K562 (cell line): ENCODE results near the gene CCDC106. TPM values are rescaled to one million over a fixed set of nuclear protein-coding genes. Genes with fewer than 3 reads are reported as not detected.

Experiments
- ATAC-seq: fragments of 200-7000 bp; cut with Tn5 transposase; 3 replicates; pipeline ENCODE4 v1.9.1; 2020; ENCODE audit warnings: moderate library complexity
- BruUV-seq: library from RNA; stranded (reverse); fragments of 400-500 nt; replicated peaks from 2 replicates; lab custom pipeline; 2021; lab: Mats Ljungman, UMichigan
- CTCF ChIA-PET: fragments of 300-600 bp; formaldehyde crosslinking; extraction: SDS; loops from one replicate; lab custom pipeline; 2021; ENCODE audit warnings: low intra/inter-chr PET ratio; lab: Yijun Ruan, JAX
- POLR2A ChIA-PET: fragments of 300-600, 350-650 bp; sonication (Branson Sonifier 250); formaldehyde crosslinking; extraction: SDS; loops from one replicate; lab custom pipeline; 2021; ENCODE audit warnings: antibody characterized with exemption, inconsistent platforms; lab: Yijun Ruan, JAX
- DNase-seq, 4 experiments: peaks; one replicate each; pipeline versions ENCODE4 v3.0.0 to v3.0.0-alpha.2; 2011 to 2018; ENCODE audit warnings: low spot score in 3 of 4, mixed read lengths in 3 of 4; ENCODE audit errors: extremely low read depth in 1 of 4
- FAIRE-seq: peaks from 2 replicates; lab custom pipeline; 2011; peaks lifted over from hg19 to GRCh38; lab: Jason Lieb, UNC
- H2AFZ ChIP-seq: 2 replicates; pipeline ENCODE4 v1.6.0; 2011; ENCODE audit warnings: low read depth, low read length, control low read depth, inconsistent platforms
- H3K27ac ChIP-seq: fragments of 200-600 bp; 3 replicates; pipeline ENCODE4 v1.8.0; 2011; ENCODE audit warnings: low read depth, mild to moderate bottlenecking, control low read depth, inconsistent platforms, low read length, moderate library complexity, mixed read lengths; ENCODE audit errors: extremely low read depth
- H3K27me3 ChIP-seq, 2 experiments: fragments of 300-600 bp in 1 of 2; 2 replicates in 1 of 2; 3 replicates in 1 of 2; pipeline versions ENCODE4 v1.6.0 to v1.8.0; 2011; ENCODE audit warnings: inconsistent platforms in 2 of 2, low read length in 2 of 2, mild to moderate bottlenecking in 1 of 2, mixed read lengths in 1 of 2, moderate library complexity in 1 of 2; ENCODE audit not compliant: control insufficient read depth in 2 of 2, insufficient read depth in 2 of 2
- H3K36me3 ChIP-seq: fragments of 300-600 bp; 3 replicates; pipeline ENCODE4 v1.8.0; 2011; ENCODE audit warnings: mild to moderate bottlenecking, low read length, inconsistent platforms; ENCODE audit not compliant: control insufficient read depth, insufficient read depth
- H3K4me1 ChIP-seq, 2 experiments: fragments of 200-600 bp in 1 of 2; replicated peaks in 1 of 2; 2 replicates in 1 of 2; 3 replicates in 1 of 2; pipeline versions ENCODE4 v1.5.1 to v1.8.0; 2011; ENCODE audit warnings: inconsistent platforms in 2 of 2, low read length in 2 of 2, mild to moderate bottlenecking in 1 of 2, mixed read lengths in 1 of 2, moderate library complexity in 1 of 2; ENCODE audit not compliant: control insufficient read depth in 2 of 2, insufficient read depth in 2 of 2
- H3K4me2 ChIP-seq: 2 replicates; pipeline ENCODE4 v1.6.1; 2011; ENCODE audit warnings: low read length, control low read depth, inconsistent platforms, mixed read lengths; ENCODE audit not compliant: insufficient read depth
- H3K4me3 ChIP-seq: fragments of 200-600 bp; sonication (generic), shearing (Covaris generic); 2 replicates; pipeline ENCODE4 v1.5.1; 2016; ENCODE audit warnings: control low read depth, inconsistent platforms
- H3K79me2 ChIP-seq: fragments of 200-600 bp; 3 replicates; pipeline ENCODE4 v1.8.0; 2011; ENCODE audit warnings: low read length, inconsistent platforms; ENCODE audit not compliant: control insufficient read depth, insufficient read depth
- H3K9ac ChIP-seq, 2 experiments: 2 replicates each; pipeline versions ENCODE4 v1.6.0 to v1.6.1; 2011; ENCODE audit warnings: low read depth in 2 of 2, low read length in 2 of 2, control low read depth in 1 of 2, inconsistent platforms in 1 of 2, mild to moderate bottlenecking in 1 of 2, mixed read lengths in 1 of 2; ENCODE audit not compliant: insufficient read depth in 1 of 2
- H3K9me1 ChIP-seq: one replicate; pipeline ENCODE4 v1.6.0; 2011; ENCODE audit warnings: inconsistent platforms, mild to moderate bottlenecking, low read length, moderate library complexity; ENCODE audit not compliant: control insufficient read depth, insufficient read depth
- H3K9me3 ChIP-seq: replicated peaks from 2 replicates; pipeline ENCODE4 v1.5.1; 2011; ENCODE audit warnings: low read depth, low read length, inconsistent platforms; ENCODE audit not compliant: control insufficient read depth, insufficient read depth
- H4K20me1 ChIP-seq: replicated peaks from 2 replicates; pipeline ENCODE4 v1.6.1; 2011; ENCODE audit warnings: low read length, inconsistent platforms, mixed read lengths; ENCODE audit not compliant: control insufficient read depth, insufficient read depth
- BHLHE40 ChIP-seq: IDR thresholded peaks from 2 replicates; pipeline ENCODE4 v1.6.1; 2011; ENCODE audit warnings: low read length, improper control_type of control experiment
- CBX2 ChIP-seq: fragments of 200-600 bp; sonication (generic); IDR thresholded peaks from one replicate; pipeline ENCODE4 v1.6.1; 2012; ENCODE audit warnings: mild to moderate bottlenecking, low read length, inconsistent platforms; ENCODE audit not compliant: insufficient read depth, poor library complexity, severe bottlenecking
- CEBPG ChIP-seq, 3 experiments: fragments of 200-800 bp in 1 of 3; sonication (Bioruptor generic) in 1 of 3; sonication (generic) in 1 of 3; formaldehyde crosslinking in 1 of 3; IDR thresholded peaks in 2 of 3; conservative IDR thresholded peaks in 1 of 3; 2 replicates each; pipeline versions ENCODE4 v1.6.1 to v1.8.0; 2016 to 2022; ENCODE audit warnings: missing compliant biosample characterization in 2 of 3, missing genetic modification characterization in 2 of 3, mild to moderate bottlenecking in 1 of 3, missing genetic modification reagents in 1 of 3
- DDX20 ChIP-seq: fragments of 450-650 bp; IDR thresholded peaks from 2 replicates; pipeline ENCODE4 v1.6.1; 2016; ENCODE audit warnings: missing genetic modification characterization, low read depth, mild to moderate bottlenecking, missing compliant biosample characterization, moderate library complexity
- HEY1 ChIP-seq: fragments of 250-450 bp; sonication (Bioruptor Pico); IDR thresholded peaks from 2 replicates; pipeline ENCODE4 v1.5.0; 2020; ENCODE audit warnings: mild to moderate bottlenecking, moderate library complexity, borderline replicate concordance
- KLF1 ChIP-seq: fragments of 450-650 bp; IDR thresholded peaks from 2 replicates; pipeline ENCODE4 v1.6.1; 2016; ENCODE audit warnings: missing genetic modification characterization, missing compliant biosample characterization
- MTF1 ChIP-seq: fragments of 250-450 bp; sonication (Bioruptor Pico); IDR thresholded peaks from 2 replicates; pipeline ENCODE4 v1.9.0; 2021; ENCODE audit warnings: moderate library complexity, mild to moderate bottlenecking, inconsistent platforms, borderline replicate concordance
- SRF ChIP-seq, 2 experiments: fragments of 250-450, 450-650 bp in 1 of 2; sonication (Bioruptor Pico) in 1 of 2; sonication (generic) in 1 of 2; formaldehyde crosslinking; IDR thresholded peaks; 2 replicates each; pipeline versions ENCODE4 v1.5.0 to v1.5.1; 2020 to 2022; ENCODE audit warnings: mild to moderate bottlenecking in 1 of 2, missing genetic modification reagents in 1 of 2
- ZBED1 ChIP-seq: IDR thresholded peaks from 2 replicates; pipeline ENCODE4 v1.6.1; 2014
- ZFP30 ChIP-seq: fragments of 250-450 bp; sonication (Bioruptor Pico); IDR thresholded peaks from 2 replicates; pipeline ENCODE4 v1.8.0; 2022; ENCODE audit warnings: moderate library complexity, mild to moderate bottlenecking, inconsistent platforms, borderline replicate concordance
- ZFPM2 ChIP-seq: fragments of 250-450 bp; sonication (Bioruptor Pico); IDR thresholded peaks from 2 replicates; pipeline ENCODE4 v1.5.1; 2022; ENCODE audit warnings: mild to moderate bottlenecking
- ZNF263 ChIP-seq: sonication (generic); formaldehyde crosslinking; IDR thresholded peaks from 2 replicates; pipeline ENCODE4 v1.8.0; 2022; ENCODE audit warnings: mild to moderate bottlenecking, missing genetic modification reagents, borderline replicate concordance
- WGBS: fragments of 100-300 bp; shearing (Covaris generic); methylation state at CpG from one replicate; pipeline ENCODE4 v1.1.6; 2016; ENCODE audit warnings: low coverage, mixed read lengths; ENCODE audit not compliant: insufficient coverage; ENCODE audit errors: missing lambda C conversion rate; 5-methylcytosine and 5-hydroxymethylcytosine counted together
- in situ Hi-C: fragments of 300-500 bp; cut with MboI; formaldehyde crosslinking; loops from 4 replicates; pipeline ENCODE4 v1.15.0; 2018; ENCODE audit warnings: inconsistent platforms, mixed read lengths
- intact Hi-C: fragments of 100-400 bp; cut with micrococcal nuclease; formaldehyde crosslinking; loops from 2 replicates; pipeline ENCODE4 v1.14.2; 2022
- polyA plus RNA-seq, 8 experiments: library from polyadenylated mRNA; depleted of rRNA in 4 of 8; stranded (reverse) in 5 of 8; unstranded in 3 of 8; fragments of >200 nt; fragmentation: Nextera tagmentation in 2 of 8; fragmentation: Illumina TruSeq in 1 of 8; extraction: Ambion mirVana in 2 of 8; extraction: Trizol in 1 of 8; gene quantifications; 2 replicates each; pipeline versions ENCODE4 v1.2.1 to v1.2.3, GENCODE V29; 2011 to 2014; ENCODE audit warnings: inconsistent platforms in 1 of 8, missing spikeins in 1 of 8
- total RNA-seq, 7 experiments: library from RNA; depleted of rRNA in 6 of 7; stranded (reverse); fragments of >200 nt in 6 of 7; fragmentation: Illumina TruSeq in 2 of 7; extraction: Trizol in 2 of 7; gene quantifications; 2 replicates each; pipeline versions ENCODE4 v1.2.1 to v1.2.3, GENCODE V29; 2011 to 2021; ENCODE audit warnings: low replicate concordance in 1 of 7
- TF ChIP-seq, protein P1 (sequence below): fragments of 250-450 bp; sonication (Bioruptor Pico); IDR thresholded peaks from 2 replicates; pipeline ENCODE4 v1.4.0; 2020
- TF ChIP-seq, protein P2 (sequence below): fragments of 450-650 bp; formaldehyde crosslinking; conservative IDR thresholded peaks from 2 replicates; pipeline ENCODE4 v1.4.0; 2022; ENCODE audit warnings: mild to moderate bottlenecking, missing genetic modification characterization

The CCDC106 gene
- total and polyA plus RNA-seq, 9 of the 15 experiments (the other 6 are each of a cell fraction or from before 2014, with no cell fraction given): 0.10 to 27.5 (median 15.0) TPM; not detected in 1

DNA sequence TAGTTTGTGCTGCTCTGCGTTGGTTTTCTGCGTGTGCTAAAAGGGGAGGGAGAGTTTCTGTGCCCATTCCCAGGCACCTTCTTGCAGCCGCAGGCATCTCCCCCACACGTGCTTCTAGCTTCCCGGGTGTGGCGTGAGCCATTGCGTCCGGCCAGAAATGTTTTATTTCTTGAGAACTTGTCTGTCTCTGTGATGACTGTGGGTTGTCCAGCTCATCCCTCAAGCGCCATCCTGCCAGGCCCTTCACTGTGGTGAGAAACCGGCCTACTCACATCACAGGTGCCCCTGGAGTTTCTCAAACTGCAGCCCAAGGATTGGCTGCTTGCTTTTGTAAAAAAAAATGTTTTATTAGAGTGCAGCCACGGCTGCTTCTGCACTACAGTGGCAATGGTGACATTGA is 51.2 kb downstream of the CCDC106 start (continued):
- no peak for TF ChIP-seq ZFP30 (CRISPR knock-in tag)
- TF ChIP-seq SRF (CRISPR knock-in tag; IDR thresholded peaks at IDR 0.05): no peak
- TF ChIP-seq ZNF263 (CRISPR knock-in tag): no peak
- TF ChIP-seq MTF1 (CRISPR knock-in tag): no peak
- TF ChIP-seq ZBED1: no peak
- TF ChIP-seq CEBPG (CRISPR knock-in tag; IDR thresholded peaks at IDR 0.05): no peak
- TF ChIP-seq CEBPG (tag; conservative IDR thresholded peaks at IDR 0.05 in 1 of 2, IDR thresholded peaks at IDR 0.05 in 1 of 2): no peak
- TF ChIP-seq DDX20 (tag): no peak

DNA sequence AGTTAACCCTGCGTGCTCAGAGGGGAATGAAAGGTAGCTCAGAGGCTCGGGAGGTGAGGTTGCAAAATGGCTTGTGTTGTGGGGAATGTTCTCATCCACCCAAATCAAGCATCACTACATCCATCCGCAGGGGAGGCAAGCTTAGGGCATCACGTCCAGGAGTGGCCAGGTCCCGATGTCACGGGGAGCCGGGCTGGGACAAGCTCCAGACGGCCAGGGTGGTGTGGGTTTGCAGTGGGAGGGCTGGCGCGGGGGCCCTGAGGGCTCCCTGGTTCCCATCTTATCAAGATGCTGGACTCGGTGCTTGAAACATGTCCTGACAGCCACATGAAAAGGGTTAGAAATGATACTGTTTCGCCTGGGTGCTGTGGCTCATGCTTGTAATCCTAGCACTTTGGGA is 52.8 kb downstream of the CCDC106 start:
- Histone ChIP-seq H3K4me1 (peaks cover 10 to 30% of the 10 kb centered on the region in 2 experiments; a peak in 4 of 5 replicates), H3K4me2 (no peak overlapping the region), H3K9me3 (no peaks in the 10 kb centered on the region; the same call in 1 of the 2 replicates), H4K20me1 (peaks cover 28% of the 10 kb centered on the region), H3K9me1 (peaks cover 4% of the 10 kb centered on the region), H3K79me2 (no peaks in the 10 kb centered on the region), H3K9ac (no peak overlapping the region), H2AFZ (no peak overlapping the region), H3K27me3 (no peaks in the 10 kb centered on the region), H3K36me3 (peaks cover 47% of the 10 kb centered on the region; the same call in 2 of the 3 replicates), H3K27ac (no peak overlapping the region), H3K4me3 (no peak overlapping the region)
- in situ Hi-C loops: no loop called here
- ATAC-seq (no peak), FAIRE-seq (no peak), DNase-seq (no peak)
- ChIA-PET CTCF (interaction anchor here (0.7 kb wide), 1 partner anchor 10 kb away, joined by 3 read pairs; no protein-coding TSS in a partner anchor), POLR2A (no interaction called here)
- 92% methylated on average over 12 of the region's 12 CpGs for WGBS
- intact Hi-C loops: loop anchor here (10.0 kb wide), 1 partner anchor 104 kb away; no protein-coding TSS in a partner anchor
- BruUV-seq: no TSS peak
- TF ChIP-seq, protein P1, sequence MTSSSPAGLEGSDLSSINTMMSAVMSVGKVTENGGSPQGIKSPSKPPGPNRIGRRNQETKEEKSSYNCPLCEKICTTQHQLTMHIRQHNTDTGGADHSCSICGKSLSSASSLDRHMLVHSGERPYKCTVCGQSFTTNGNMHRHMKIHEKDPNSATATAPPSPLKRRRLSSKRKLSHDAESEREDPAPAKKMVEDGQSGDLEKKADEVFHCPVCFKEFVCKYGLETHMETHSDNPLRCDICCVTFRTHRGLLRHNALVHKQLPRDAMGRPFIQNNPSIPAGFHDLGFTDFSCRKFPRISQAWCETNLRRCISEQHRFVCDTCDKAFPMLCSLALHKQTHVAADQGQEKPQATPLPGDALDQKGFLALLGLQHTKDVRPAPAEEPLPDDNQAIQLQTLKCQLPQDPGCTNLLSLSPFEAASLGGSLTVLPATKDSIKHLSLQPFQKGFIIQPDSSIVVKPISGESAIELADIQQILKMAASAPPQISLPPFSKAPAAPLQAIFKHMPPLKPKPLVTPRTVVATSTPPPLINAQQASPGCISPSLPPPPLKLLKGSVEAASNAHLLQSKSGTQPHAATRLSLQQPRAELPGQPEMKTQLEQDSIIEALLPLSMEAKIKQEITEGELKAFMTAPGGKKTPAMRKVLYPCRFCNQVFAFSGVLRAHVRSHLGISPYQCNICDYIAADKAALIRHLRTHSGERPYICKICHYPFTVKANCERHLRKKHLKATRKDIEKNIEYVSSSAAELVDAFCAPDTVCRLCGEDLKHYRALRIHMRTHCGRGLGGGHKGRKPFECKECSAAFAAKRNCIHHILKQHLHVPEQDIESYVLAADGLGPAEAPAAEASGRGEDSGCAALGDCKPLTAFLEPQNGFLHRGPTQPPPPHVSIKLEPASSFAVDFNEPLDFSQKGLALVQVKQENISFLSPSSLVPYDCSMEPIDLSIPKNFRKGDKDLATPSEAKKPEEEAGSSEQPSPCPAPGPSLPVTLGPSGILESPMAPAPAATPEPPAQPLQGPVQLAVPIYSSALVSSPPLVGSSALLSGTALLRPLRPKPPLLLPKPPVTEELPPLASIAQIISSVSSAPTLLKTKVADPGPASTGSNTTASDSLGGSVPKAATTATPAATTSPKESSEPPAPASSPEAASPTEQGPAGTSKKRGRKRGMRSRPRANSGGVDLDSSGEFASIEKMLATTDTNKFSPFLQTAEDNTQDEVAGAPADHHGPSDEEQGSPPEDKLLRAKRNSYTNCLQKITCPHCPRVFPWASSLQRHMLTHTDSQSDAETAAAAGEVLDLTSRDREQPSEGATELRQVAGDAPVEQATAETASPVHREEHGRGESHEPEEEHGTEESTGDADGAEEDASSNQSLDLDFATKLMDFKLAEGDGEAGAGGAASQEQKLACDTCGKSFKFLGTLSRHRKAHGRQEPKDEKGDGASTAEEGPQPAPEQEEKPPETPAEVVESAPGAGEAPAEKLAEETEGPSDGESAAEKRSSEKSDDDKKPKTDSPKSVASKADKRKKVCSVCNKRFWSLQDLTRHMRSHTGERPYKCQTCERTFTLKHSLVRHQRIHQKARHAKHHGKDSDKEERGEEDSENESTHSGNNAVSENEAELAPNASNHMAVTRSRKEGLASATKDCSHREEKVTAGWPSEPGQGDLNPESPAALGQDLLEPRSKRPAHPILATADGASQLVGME (CRISPR knock-in tag): no peak
- TF ChIP-seq HEY1 (no peak), KLF1 (tag) (no peak), ZFPM2 (CRISPR knock-in tag) (no peak), BHLHE40 (no peak), CBX2 (no peak)
- TF ChIP-seq, protein P2, sequence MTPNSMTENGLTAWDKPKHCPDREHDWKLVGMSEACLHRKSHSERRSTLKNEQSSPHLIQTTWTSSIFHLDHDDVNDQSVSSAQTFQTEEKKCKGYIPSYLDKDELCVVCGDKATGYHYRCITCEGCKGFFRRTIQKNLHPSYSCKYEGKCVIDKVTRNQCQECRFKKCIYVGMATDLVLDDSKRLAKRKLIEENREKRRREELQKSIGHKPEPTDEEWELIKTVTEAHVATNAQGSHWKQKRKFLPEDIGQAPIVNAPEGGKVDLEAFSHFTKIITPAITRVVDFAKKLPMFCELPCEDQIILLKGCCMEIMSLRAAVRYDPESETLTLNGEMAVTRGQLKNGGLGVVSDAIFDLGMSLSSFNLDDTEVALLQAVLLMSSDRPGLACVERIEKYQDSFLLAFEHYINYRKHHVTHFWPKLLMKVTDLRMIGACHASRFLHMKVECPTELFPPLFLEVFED (CRISPR knock-in tag): no peak
